Liver (tissue), 9 donors: ENCODE data around the gene ZNF138. TPM values are rescaled to one million over a fixed set of nuclear protein-coding genes. Genes with fewer than 3 reads are reported as not detected.

Experiments
- DNase-seq: peaks from one replicate; pipeline ENCODE4 v3.0.0-alpha.2; 2017; ENCODE audit warnings: low spot score
- H3K27ac ChIP-seq, 2 donors: one replicate each; pipeline ENCODE4 v1.7.0; 2013; ENCODE audit warnings: inconsistent platforms in 2 of 2, low read length in 2 of 2, control low read depth in 1 of 2, low read depth in 1 of 2, mild to moderate bottlenecking in 1 of 2
- H3K27me3 ChIP-seq, 4 donors: one replicate each; pipeline versions ENCODE4 v1.6.1 to v1.7.0; 2013; ENCODE audit warnings: low read length in 3 of 4, inconsistent platforms in 1 of 4, mild to moderate bottlenecking in 1 of 4, moderate library complexity in 1 of 4; ENCODE audit not compliant: control insufficient read depth in 4 of 4, insufficient read depth in 4 of 4
- H3K36me3 ChIP-seq, 4 donors: one replicate each; pipeline versions ENCODE4 v1.6.1 to v1.7.0; 2013; ENCODE audit warnings: low read length in 3 of 4, mild to moderate bottlenecking in 3 of 4, low read depth in 1 of 4, moderate library complexity in 1 of 4; ENCODE audit not compliant: control insufficient read depth in 4 of 4, insufficient read depth in 3 of 4
- H3K4me1 ChIP-seq, 4 donors: one replicate each; pipeline versions ENCODE4 v1.6.1 to v1.7.0; 2013; ENCODE audit warnings: low read length in 3 of 4, mild to moderate bottlenecking in 3 of 4, moderate library complexity in 1 of 4; ENCODE audit not compliant: control insufficient read depth in 4 of 4, insufficient read depth in 4 of 4
- H3K4me3 ChIP-seq, 3 donors: one replicate each; pipeline versions ENCODE4 v1.6.1 to v1.7.0; 2013; ENCODE audit warnings: low read length in 3 of 3, control low read depth in 1 of 3, low read depth in 1 of 3, mild to moderate bottlenecking in 1 of 3
- H3K9ac ChIP-seq, 2 donors: one replicate each; pipeline ENCODE4 v1.7.0; 2013; ENCODE audit warnings: low read length in 2 of 2, mild to moderate bottlenecking in 2 of 2, moderate library complexity in 2 of 2, control low read depth in 1 of 2, low read depth in 1 of 2
- H3K9me3 ChIP-seq, 4 donors: one replicate each; pipeline versions ENCODE4 v1.6.1 to v1.7.0; 2013; ENCODE audit warnings: low read length in 3 of 4; ENCODE audit not compliant: control insufficient read depth in 4 of 4
- ATF3 ChIP-seq: IDR thresholded peaks from 2 replicates; pipeline ENCODE4 v1.6.1; 2016; ENCODE audit warnings: antibody characterized with exemption
- CTCF ChIP-seq: fragments of 150-350 bp; IDR thresholded peaks from 2 replicates; pipeline ENCODE4 v1.5.1; 2017; ENCODE audit warnings: improper control_type of control experiment, low read depth, low read length; ENCODE audit not compliant: missing input control
- EGR1 ChIP-seq, 2 donors: IDR thresholded peaks; 2 replicates each; pipeline ENCODE4 v1.6.1; 2016 to 2018; ENCODE audit warnings: antibody characterized with exemption in 2 of 2, low read depth in 2 of 2
- FOXA1 ChIP-seq: IDR thresholded peaks from 2 replicates; pipeline ENCODE4 v1.6.1; 2016; ENCODE audit warnings: antibody characterized with exemption
- FOXA2 ChIP-seq: IDR thresholded peaks from 2 replicates; pipeline ENCODE4 v1.6.1; 2016; ENCODE audit warnings: antibody characterized with exemption
- GABPA ChIP-seq, 2 donors: IDR thresholded peaks in 1 of 2; conservative IDR thresholded peaks in 1 of 2; 2 replicates each; pipeline ENCODE4 v1.6.1; 2016; ENCODE audit warnings: antibody characterized with exemption in 2 of 2, mild to moderate bottlenecking in 1 of 2, moderate library complexity in 1 of 2
- HNF4A ChIP-seq, 2 donors: conservative IDR thresholded peaks; 2 replicates each; pipeline ENCODE4 v1.6.1; 2016; ENCODE audit warnings: antibody characterized with exemption in 2 of 2, mild to moderate bottlenecking in 2 of 2
- HNF4G ChIP-seq: IDR thresholded peaks from 2 replicates; pipeline ENCODE4 v1.6.1; 2016; ENCODE audit warnings: antibody characterized with exemption
- JUND ChIP-seq, 2 donors: IDR thresholded peaks; 2 replicates each; pipeline ENCODE4 v1.6.1; 2016; ENCODE audit warnings: antibody characterized with exemption in 2 of 2
- MAX ChIP-seq: IDR thresholded peaks from 2 replicates; pipeline ENCODE4 v1.6.1; 2016; ENCODE audit warnings: antibody characterized with exemption
- NR2F2 ChIP-seq: IDR thresholded peaks from 2 replicates; pipeline ENCODE4 v1.6.1; 2016; ENCODE audit warnings: antibody characterized with exemption
- RAD21 ChIP-seq, 2 donors: IDR thresholded peaks; 2 replicates each; pipeline ENCODE4 v1.6.1; 2016; ENCODE audit warnings: antibody characterized with exemption in 2 of 2, mild to moderate bottlenecking in 2 of 2
- REST ChIP-seq: IDR thresholded peaks from 2 replicates; pipeline ENCODE4 v1.6.1; 2016; ENCODE audit warnings: antibody characterized with exemption, mild to moderate bottlenecking
- RXRA ChIP-seq, 2 donors: IDR thresholded peaks; 2 replicates each; pipeline ENCODE4 v1.6.1; 2017 to 2018; ENCODE audit warnings: antibody characterized with exemption in 2 of 2, mild to moderate bottlenecking in 1 of 2
- SP1 ChIP-seq: IDR thresholded peaks from 2 replicates; pipeline ENCODE4 v1.6.1; 2018; ENCODE audit warnings: antibody characterized with exemption, mild to moderate bottlenecking
- TAF1 ChIP-seq: conservative IDR thresholded peaks from 2 replicates; pipeline ENCODE4 v1.6.1; 2016; ENCODE audit warnings: antibody characterized with exemption, mild to moderate bottlenecking
- YY1 ChIP-seq: IDR thresholded peaks from 2 replicates; pipeline ENCODE4 v1.6.1; 2016; ENCODE audit warnings: antibody characterized with exemption, mild to moderate bottlenecking
- ZBTB33 ChIP-seq: IDR thresholded peaks from 2 replicates; pipeline ENCODE4 v1.6.1; 2016; ENCODE audit warnings: antibody characterized with exemption
- WGBS: extraction: QIAGEN DNeasy Blood & Tissue Kit; methylation state at CpG from one replicate; pipeline ENCODE4 v1.1.7; 2013; 5-methylcytosine and 5-hydroxymethylcytosine counted together
- polyA plus RNA-seq, 2 donors: library from polyadenylated mRNA; stranded (reverse) in 1 of 2; unstranded in 1 of 2; fragments of 200-250 nt in 1 of 2; fragments of >200 nt in 1 of 2; fragmentation: Nextera tagmentation in 1 of 2; extraction: Ambion mirVana in 1 of 2; gene quantifications; one replicate each; pipeline versions ENCODE4 v1.2.1 to v1.2.3, GENCODE V29; 2013 to 2015
- total RNA-seq, 2 donors: library from RNA; depleted of rRNA; stranded (reverse); fragments of >200 nt; gene quantifications; one replicate each; pipeline ENCODE4 v1.2.3, GENCODE V29; 2014
- donor health status: healthy.
- donor health status: healthy.
- donor health status: healthy.
- donor health status: healthy.
- donor health status: healthy.

The ZNF138 gene
- total and polyA plus RNA-seq, 4 donors: 1.4 to 4.5 (median 3.7) TPM

- no peaks in the 10 kb centered on the region for H3K4me1 ChIP-seq
- H3K27me3 ChIP-seq: no peaks in the 10 kb centered on the region
- WGBS: 90% methylated on average over 1 of the region's 1 CpG
- H3K9me3 ChIP-seq: peaks cover 0 to 3% (median 0%) of the 10 kb centered on the region in 4 donors
- H3K27ac ChIP-seq: no peak overlapping the region
- H3K9ac ChIP-seq: no peak overlapping the region
- H3K4me3 ChIP-seq: no peak overlapping the region
- DNase-seq: no peak
- H3K36me3 ChIP-seq: no peaks in the 10 kb centered on the region
- TF ChIP-seq NR2F2: no peak
- TF ChIP-seq CTCF: no peak
- no peak for TF ChIP-seq GABPA (IDR thresholded peaks at IDR 0.05 in 1 of 2, conservative IDR thresholded peaks at IDR 0.05 in 1 of 2)
- TF ChIP-seq YY1: no peak
- no peak for TF ChIP-seq RAD21 (IDR thresholded peaks at IDR 0.05)
- TF ChIP-seq HNF4A (conservative IDR thresholded peaks at IDR 0.05): no peak
- no peak for TF ChIP-seq JUND (IDR thresholded peaks at IDR 0.05)
- no peak for TF ChIP-seq MAX
- no peak for TF ChIP-seq FOXA1
- TF ChIP-seq TAF1: no peak
- no peak for TF ChIP-seq REST
- no peak for TF ChIP-seq RXRA (IDR thresholded peaks at IDR 0.05)
- no peak for TF ChIP-seq HNF4G
- TF ChIP-seq EGR1 (IDR thresholded peaks at IDR 0.05; ENCODE audit: low read depth in 2 of 2): no peak
- no peak for TF ChIP-seq ZBTB33
- no peak for TF ChIP-seq FOXA2
- no peak for TF ChIP-seq ATF3
- no peak for TF ChIP-seq SP1
Observed at GRCh38 chr7:64854969-64855368, 60.7 kb downstream of the ZNF138 start.
